Liver (tissue), 9 donors: ENCODE data around the gene POU5F1. TPM values are rescaled to one million over a fixed set of nuclear protein-coding genes. Genes with fewer than 3 reads are reported as not detected.

Experiments
- DNase-seq: peaks from one replicate; pipeline ENCODE4 v3.0.0-alpha.2; 2017; ENCODE audit warnings: low spot score
- H3K27ac ChIP-seq, 2 donors: one replicate each; pipeline ENCODE4 v1.7.0; 2013; ENCODE audit warnings: inconsistent platforms in 2 of 2, low read length in 2 of 2, control low read depth in 1 of 2, low read depth in 1 of 2, mild to moderate bottlenecking in 1 of 2
- H3K27me3 ChIP-seq, 4 donors: one replicate each; pipeline versions ENCODE4 v1.6.1 to v1.7.0; 2013; ENCODE audit warnings: low read length in 3 of 4, inconsistent platforms in 1 of 4, mild to moderate bottlenecking in 1 of 4, moderate library complexity in 1 of 4; ENCODE audit not compliant: control insufficient read depth in 4 of 4, insufficient read depth in 4 of 4
- H3K36me3 ChIP-seq, 4 donors: one replicate each; pipeline versions ENCODE4 v1.6.1 to v1.7.0; 2013; ENCODE audit warnings: low read length in 3 of 4, mild to moderate bottlenecking in 3 of 4, low read depth in 1 of 4, moderate library complexity in 1 of 4; ENCODE audit not compliant: control insufficient read depth in 4 of 4, insufficient read depth in 3 of 4
- H3K4me1 ChIP-seq, 4 donors: one replicate each; pipeline versions ENCODE4 v1.6.1 to v1.7.0; 2013; ENCODE audit warnings: low read length in 3 of 4, mild to moderate bottlenecking in 3 of 4, moderate library complexity in 1 of 4; ENCODE audit not compliant: control insufficient read depth in 4 of 4, insufficient read depth in 4 of 4
- H3K4me3 ChIP-seq, 3 donors: one replicate each; pipeline versions ENCODE4 v1.6.1 to v1.7.0; 2013; ENCODE audit warnings: low read length in 3 of 3, control low read depth in 1 of 3, low read depth in 1 of 3, mild to moderate bottlenecking in 1 of 3
- H3K9ac ChIP-seq, 2 donors: one replicate each; pipeline ENCODE4 v1.7.0; 2013; ENCODE audit warnings: low read length in 2 of 2, mild to moderate bottlenecking in 2 of 2, moderate library complexity in 2 of 2, control low read depth in 1 of 2, low read depth in 1 of 2
- H3K9me3 ChIP-seq, 4 donors: one replicate each; pipeline versions ENCODE4 v1.6.1 to v1.7.0; 2013; ENCODE audit warnings: low read length in 3 of 4; ENCODE audit not compliant: control insufficient read depth in 4 of 4
- EGR1 ChIP-seq, 2 donors: IDR thresholded peaks; 2 replicates each; pipeline ENCODE4 v1.6.1; 2016 to 2018; ENCODE audit warnings: antibody characterized with exemption in 2 of 2, low read depth in 2 of 2
- FOXA1 ChIP-seq: IDR thresholded peaks from 2 replicates; pipeline ENCODE4 v1.6.1; 2016; ENCODE audit warnings: antibody characterized with exemption
- FOXA2 ChIP-seq: IDR thresholded peaks from 2 replicates; pipeline ENCODE4 v1.6.1; 2016; ENCODE audit warnings: antibody characterized with exemption
- HNF4A ChIP-seq, 2 donors: conservative IDR thresholded peaks; 2 replicates each; pipeline ENCODE4 v1.6.1; 2016; ENCODE audit warnings: antibody characterized with exemption in 2 of 2, mild to moderate bottlenecking in 2 of 2
- NR2F2 ChIP-seq: IDR thresholded peaks from 2 replicates; pipeline ENCODE4 v1.6.1; 2016; ENCODE audit warnings: antibody characterized with exemption
- RXRA ChIP-seq, 2 donors: IDR thresholded peaks; 2 replicates each; pipeline ENCODE4 v1.6.1; 2017 to 2018; ENCODE audit warnings: antibody characterized with exemption in 2 of 2, mild to moderate bottlenecking in 1 of 2
- SP1 ChIP-seq: IDR thresholded peaks from 2 replicates; pipeline ENCODE4 v1.6.1; 2018; ENCODE audit warnings: antibody characterized with exemption, mild to moderate bottlenecking
- TAF1 ChIP-seq: conservative IDR thresholded peaks from 2 replicates; pipeline ENCODE4 v1.6.1; 2016; ENCODE audit warnings: antibody characterized with exemption, mild to moderate bottlenecking
- YY1 ChIP-seq: IDR thresholded peaks from 2 replicates; pipeline ENCODE4 v1.6.1; 2016; ENCODE audit warnings: antibody characterized with exemption, mild to moderate bottlenecking
- WGBS: extraction: QIAGEN DNeasy Blood & Tissue Kit; methylation state at CpG from one replicate; pipeline ENCODE4 v1.1.7; 2013; 5-methylcytosine and 5-hydroxymethylcytosine counted together
- polyA plus RNA-seq, 2 donors: library from polyadenylated mRNA; stranded (reverse) in 1 of 2; unstranded in 1 of 2; fragments of 200-250 nt in 1 of 2; fragments of >200 nt in 1 of 2; fragmentation: Nextera tagmentation in 1 of 2; extraction: Ambion mirVana in 1 of 2; gene quantifications; one replicate each; pipeline versions ENCODE4 v1.2.1 to v1.2.3, GENCODE V29; 2013 to 2015
- total RNA-seq, 2 donors: library from RNA; depleted of rRNA; stranded (reverse); fragments of >200 nt; gene quantifications; one replicate each; pipeline ENCODE4 v1.2.3, GENCODE V29; 2014
- TF ChIP-seq, protein P1 (sequence below): IDR thresholded peaks from 2 replicates; pipeline ENCODE4 v1.6.1; 2016; ENCODE audit warnings: antibody characterized with exemption
- TF ChIP-seq, protein P2 (sequence below): IDR thresholded peaks from 2 replicates; pipeline ENCODE4 v1.6.1; 2016; ENCODE audit warnings: antibody characterized with exemption
- TF ChIP-seq, protein P3 (sequence below): IDR thresholded peaks from 2 replicates; pipeline ENCODE4 v1.6.1; 2016; ENCODE audit warnings: antibody characterized with exemption, mild to moderate bottlenecking
- TF ChIP-seq, protein P4 (sequence below): fragments of 150-350 bp; IDR thresholded peaks from 2 replicates; pipeline ENCODE4 v1.5.1; 2017; ENCODE audit warnings: improper control_type of control experiment, low read depth, low read length; ENCODE audit not compliant: missing input control
- TF ChIP-seq, protein P5 (sequence below): IDR thresholded peaks from 2 replicates; pipeline ENCODE4 v1.6.1; 2016; ENCODE audit warnings: antibody characterized with exemption
- donor health status: healthy.
- donor health status: healthy.
- donor health status: healthy.
- donor health status: healthy.
- donor health status: healthy.

POU5F1 gene
- total and polyA plus RNA-seq, 4 donors, result 0.32 to 3.2 TPM; not detected in 2

DNA sequence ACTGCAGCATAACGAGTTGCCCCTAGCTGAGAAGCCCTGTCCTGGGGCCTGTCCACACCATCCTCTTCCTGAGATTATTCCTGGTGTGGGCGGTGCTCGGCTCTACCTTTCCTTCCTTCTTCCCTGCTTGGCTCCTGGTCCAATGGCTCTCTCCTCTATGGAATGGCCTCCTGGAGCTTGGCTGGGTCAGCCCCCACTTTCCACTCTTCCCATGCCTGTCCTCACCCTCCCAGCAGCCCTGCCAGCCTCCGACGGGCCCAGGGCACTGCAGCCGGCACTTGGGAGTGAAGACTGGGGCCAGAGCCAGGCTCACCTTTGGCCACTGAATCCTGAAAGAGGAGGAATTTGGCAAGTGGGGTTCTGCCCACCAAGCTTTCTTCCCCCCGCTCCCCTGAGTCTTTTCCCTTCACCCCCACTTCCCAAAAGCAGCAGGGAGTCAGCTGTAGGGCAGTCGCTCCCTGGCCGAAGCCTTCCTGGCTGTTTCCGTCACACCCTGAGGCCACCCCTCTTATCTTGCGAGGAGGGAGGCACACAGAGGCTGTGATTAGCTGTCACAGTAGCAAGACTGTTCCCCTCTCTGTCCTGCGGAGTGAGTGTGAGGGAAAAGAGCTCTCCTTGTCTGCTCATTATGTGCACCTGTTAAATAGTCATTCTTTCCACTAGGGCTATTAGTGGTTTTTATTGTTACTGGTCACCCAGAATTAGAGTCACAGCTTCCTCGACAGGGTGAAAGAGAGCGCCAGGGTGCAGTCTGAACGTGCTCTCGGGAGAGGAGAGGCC lies 43.9 kb downstream of the POU5F1 start:
- H3K9me3 ChIP-seq, result no peaks in the 10 kb centered on the region
- WGBS, result 68% methylated on average over 16 of the region's 16 CpGs
- no peak for DNase-seq
- no peak overlapping the region for H3K27ac ChIP-seq
- H3K4me3 ChIP-seq, result no peak overlapping the region
- no peak for TF ChIP-seq HNF4A (conservative IDR thresholded peaks at IDR 0.05)
- TF ChIP-seq EGR1 (IDR thresholded peaks at IDR 0.05; ENCODE audit: low read depth in 2 of 2), result no peak
- TF ChIP-seq, protein P1, sequence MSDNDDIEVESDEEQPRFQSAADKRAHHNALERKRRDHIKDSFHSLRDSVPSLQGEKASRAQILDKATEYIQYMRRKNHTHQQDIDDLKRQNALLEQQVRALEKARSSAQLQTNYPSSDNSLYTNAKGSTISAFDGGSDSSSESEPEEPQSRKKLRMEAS, result no peak
- TF ChIP-seq NR2F2, result no peak
- TF ChIP-seq, protein P2, sequence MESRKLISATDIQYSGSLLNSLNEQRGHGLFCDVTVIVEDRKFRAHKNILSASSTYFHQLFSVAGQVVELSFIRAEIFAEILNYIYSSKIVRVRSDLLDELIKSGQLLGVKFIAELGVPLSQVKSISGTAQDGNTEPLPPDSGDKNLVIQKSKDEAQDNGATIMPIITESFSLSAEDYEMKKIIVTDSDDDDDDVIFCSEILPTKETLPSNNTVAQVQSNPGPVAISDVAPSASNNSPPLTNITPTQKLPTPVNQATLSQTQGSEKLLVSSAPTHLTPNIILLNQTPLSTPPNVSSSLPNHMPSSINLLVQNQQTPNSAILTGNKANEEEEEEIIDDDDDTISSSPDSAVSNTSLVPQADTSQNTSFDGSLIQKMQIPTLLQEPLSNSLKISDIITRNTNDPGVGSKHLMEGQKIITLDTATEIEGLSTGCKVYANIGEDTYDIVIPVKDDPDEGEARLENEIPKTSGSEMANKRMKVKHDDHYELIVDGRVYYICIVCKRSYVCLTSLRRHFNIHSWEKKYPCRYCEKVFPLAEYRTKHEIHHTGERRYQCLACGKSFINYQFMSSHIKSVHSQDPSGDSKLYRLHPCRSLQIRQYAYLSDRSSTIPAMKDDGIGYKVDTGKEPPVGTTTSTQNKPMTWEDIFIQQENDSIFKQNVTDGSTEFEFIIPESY, result no peak
- no peak for TF ChIP-seq YY1
- no peak for TF ChIP-seq FOXA2
- no peak for TF ChIP-seq RXRA (IDR thresholded peaks at IDR 0.05)
- no peak for TF ChIP-seq TAF1
- TF ChIP-seq SP1, result no peak
- no peak for TF ChIP-seq FOXA1
- TF ChIP-seq, protein P3, sequence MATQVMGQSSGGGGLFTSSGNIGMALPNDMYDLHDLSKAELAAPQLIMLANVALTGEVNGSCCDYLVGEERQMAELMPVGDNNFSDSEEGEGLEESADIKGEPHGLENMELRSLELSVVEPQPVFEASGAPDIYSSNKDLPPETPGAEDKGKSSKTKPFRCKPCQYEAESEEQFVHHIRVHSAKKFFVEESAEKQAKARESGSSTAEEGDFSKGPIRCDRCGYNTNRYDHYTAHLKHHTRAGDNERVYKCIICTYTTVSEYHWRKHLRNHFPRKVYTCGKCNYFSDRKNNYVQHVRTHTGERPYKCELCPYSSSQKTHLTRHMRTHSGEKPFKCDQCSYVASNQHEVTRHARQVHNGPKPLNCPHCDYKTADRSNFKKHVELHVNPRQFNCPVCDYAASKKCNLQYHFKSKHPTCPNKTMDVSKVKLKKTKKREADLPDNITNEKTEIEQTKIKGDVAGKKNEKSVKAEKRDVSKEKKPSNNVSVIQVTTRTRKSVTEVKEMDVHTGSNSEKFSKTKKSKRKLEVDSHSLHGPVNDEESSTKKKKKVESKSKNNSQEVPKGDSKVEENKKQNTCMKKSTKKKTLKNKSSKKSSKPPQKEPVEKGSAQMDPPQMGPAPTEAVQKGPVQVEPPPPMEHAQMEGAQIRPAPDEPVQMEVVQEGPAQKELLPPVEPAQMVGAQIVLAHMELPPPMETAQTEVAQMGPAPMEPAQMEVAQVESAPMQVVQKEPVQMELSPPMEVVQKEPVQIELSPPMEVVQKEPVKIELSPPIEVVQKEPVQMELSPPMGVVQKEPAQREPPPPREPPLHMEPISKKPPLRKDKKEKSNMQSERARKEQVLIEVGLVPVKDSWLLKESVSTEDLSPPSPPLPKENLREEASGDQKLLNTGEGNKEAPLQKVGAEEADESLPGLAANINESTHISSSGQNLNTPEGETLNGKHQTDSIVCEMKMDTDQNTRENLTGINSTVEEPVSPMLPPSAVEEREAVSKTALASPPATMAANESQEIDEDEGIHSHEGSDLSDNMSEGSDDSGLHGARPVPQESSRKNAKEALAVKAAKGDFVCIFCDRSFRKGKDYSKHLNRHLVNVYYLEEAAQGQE, result no peak
- TF ChIP-seq, protein P4, sequence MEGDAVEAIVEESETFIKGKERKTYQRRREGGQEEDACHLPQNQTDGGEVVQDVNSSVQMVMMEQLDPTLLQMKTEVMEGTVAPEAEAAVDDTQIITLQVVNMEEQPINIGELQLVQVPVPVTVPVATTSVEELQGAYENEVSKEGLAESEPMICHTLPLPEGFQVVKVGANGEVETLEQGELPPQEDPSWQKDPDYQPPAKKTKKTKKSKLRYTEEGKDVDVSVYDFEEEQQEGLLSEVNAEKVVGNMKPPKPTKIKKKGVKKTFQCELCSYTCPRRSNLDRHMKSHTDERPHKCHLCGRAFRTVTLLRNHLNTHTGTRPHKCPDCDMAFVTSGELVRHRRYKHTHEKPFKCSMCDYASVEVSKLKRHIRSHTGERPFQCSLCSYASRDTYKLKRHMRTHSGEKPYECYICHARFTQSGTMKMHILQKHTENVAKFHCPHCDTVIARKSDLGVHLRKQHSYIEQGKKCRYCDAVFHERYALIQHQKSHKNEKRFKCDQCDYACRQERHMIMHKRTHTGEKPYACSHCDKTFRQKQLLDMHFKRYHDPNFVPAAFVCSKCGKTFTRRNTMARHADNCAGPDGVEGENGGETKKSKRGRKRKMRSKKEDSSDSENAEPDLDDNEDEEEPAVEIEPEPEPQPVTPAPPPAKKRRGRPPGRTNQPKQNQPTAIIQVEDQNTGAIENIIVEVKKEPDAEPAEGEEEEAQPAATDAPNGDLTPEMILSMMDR, result no peak
- no peaks in the 10 kb centered on the region for H3K27me3 ChIP-seq
- no peak overlapping the region for H3K9ac ChIP-seq
- no peaks in the 10 kb centered on the region for H3K36me3 ChIP-seq
- no peaks in the 10 kb centered on the region for H3K4me1 ChIP-seq

DNA sequence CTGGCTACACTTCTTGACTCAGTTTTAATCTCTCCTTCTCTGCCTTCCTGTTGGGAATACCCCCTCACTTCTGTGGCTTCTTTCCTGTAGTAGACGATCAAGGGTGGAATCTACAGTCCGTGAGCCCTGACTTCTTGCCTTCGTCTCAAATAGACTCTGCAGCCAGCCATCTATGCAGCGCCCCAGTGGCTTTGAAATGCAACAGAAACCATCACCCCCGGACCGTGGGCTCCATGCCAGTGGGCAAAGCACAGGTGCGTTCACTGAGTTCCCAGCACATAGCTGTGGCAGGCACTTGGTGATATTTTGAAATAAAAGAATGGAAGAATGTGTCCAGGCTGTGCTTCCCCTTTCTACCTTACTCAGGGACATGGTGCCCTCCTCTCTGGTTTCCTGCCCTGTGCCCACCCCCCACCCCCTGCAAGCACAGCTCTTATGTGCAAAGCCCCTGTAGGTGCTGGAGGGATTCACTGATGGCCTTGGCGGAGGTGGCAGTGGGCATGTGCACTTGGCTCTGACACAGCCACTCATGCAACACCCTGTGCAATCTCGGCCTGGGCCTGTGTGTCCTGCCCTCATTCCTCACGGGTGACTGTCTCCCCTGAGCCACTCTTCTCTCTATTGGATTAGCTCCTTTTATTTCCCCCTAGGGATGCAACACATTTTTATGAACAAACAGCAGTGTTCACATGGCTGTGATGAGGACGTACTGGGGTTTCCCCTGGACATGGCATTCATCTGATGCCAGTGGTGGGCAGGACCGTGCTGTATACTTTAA lies 44.7 kb downstream of the POU5F1 start:
- Histone ChIP-seq H3K4me3 (no peak overlapping the region), H3K9ac (no peak overlapping the region), H3K27ac (no peak overlapping the region), H3K27me3 (no peaks in the 10 kb centered on the region), H3K9me3 (no peaks in the 10 kb centered on the region), H3K36me3 (no peaks in the 10 kb centered on the region), H3K4me1 (no peaks in the 10 kb centered on the region)
- WGBS, result 74% methylated on average over 12 of the region's 12 CpGs
- no peak for TF ChIP-seq TAF1
- TF ChIP-seq, protein P5, sequence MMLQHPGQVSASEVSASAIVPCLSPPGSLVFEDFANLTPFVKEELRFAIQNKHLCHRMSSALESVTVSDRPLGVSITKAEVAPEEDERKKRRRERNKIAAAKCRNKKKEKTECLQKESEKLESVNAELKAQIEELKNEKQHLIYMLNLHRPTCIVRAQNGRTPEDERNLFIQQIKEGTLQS, result no peak
- TF ChIP-seq, protein P2, result no peak
- no peak for TF ChIP-seq EGR1 (IDR thresholded peaks at IDR 0.05; ENCODE audit: low read depth in 2 of 2)
- no peak for TF ChIP-seq RXRA (IDR thresholded peaks at IDR 0.05)
- DNase-seq, result no peak
